HG03060 (cell line): ENCODE measurements around the gene KRT17.
"Not testable (repeated sequence)": the region's sequence is repeated elsewhere in the genome, so short reads cannot be mapped to it uniquely, and the experiment has no call there.

Source experiments
- ATAC-seq: cut with Tn5 transposase; IDR thresholded peaks from one replicate; pipeline ENCODE4 v1.9.1; 2021; ENCODE audit warnings: low read depth, moderate number of reproducible peaks; ENCODE audit not compliant: unreplicated experiment

The KRT17 gene

DNA sequence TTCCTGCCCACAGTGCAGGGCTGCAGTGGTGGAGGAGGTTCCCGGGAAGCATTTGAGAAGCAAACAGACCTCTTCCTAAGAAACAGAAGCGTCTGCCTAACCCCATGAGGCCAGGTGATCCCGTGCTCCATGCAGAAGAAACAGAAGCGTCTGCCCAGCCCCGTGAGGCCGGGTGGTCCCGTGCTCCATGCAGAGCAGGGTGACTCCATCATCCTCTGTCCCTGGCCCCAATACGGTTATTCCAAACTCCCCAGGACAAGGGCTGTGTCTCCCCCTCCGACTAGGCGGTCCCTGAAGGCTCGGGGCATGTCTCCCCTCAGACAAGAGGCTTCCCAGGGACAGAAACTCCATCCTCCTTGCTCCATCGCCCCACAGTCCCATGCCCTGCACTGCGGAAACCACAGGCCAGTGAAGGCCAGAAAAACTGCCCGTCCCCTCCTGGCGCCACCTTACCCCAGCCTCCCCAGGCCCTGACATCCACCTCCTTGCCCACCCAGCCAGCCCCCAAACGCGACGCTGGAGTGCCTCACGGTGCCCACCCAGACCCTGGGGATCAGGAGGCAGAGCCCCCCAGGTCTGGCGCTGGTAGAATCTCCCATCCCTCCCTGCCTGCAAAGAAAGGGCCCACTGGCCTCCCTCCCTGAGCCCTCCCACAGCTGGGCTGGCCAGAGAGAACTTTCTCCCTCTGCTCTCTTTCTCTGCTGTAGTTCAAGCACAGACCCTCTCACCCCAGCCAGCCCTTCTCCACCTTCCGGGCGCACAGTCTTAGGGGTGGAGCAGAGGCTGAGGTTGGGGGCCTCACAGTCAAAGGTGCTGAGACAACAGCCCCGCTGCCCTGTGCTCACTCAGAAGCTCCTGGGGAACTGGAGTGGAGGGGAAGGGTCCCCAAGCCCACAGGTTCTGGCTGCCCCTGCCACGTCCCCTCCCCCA lies 30.6 kb upstream of the KRT17 start:
- ATAC-seq: no peak

DNA sequence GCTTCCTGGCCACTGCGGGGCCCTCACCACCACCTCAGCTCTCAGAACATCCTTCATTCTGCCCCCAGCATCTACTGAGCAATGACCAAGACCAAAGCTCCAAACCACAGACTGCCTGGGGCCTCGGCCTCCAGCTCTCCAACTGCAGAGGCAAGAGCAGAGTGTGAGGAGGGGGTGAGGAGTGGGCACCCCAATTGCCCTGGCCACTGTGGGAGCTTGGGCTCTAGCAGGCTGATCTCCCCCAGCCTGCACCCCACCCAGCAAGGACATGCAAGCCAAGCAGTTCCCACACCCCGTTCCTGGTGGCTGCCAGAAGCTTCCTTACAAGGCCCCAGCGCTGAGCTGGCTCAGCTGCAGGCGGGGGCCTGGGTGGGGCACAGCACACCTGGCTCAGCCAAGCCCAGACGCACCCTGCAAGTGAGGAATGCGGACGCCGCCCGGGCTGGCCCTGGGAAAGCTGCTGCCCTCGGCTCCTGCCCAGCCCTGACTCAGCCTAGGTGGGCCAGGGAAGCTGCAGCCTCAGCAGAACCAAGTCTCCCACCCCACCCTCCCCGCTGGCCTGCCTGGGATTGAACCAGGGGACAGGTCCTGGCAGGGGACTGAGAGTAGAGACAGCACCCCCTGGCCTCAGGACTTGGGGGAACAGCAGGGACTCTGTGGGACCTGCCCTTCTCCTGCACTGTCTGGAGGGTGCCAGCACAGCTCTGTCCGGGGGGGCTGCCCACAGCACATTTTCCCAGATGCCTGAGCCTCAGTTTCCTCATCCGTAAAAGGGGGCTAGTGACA lies 29.7 kb upstream of the KRT17 start:
- no peak for ATAC-seq

- no peak for ATAC-seq
These were observed 29.0 kb upstream of the KRT17 start for GRCh38 chr17:41653421-41653820.

GRCh38 chr17:41652461-41652970 lies 28.1 kb upstream of the KRT17 start:
- ATAC-seq: no peak

- ATAC-seq: no peak
These were observed 27.5 kb upstream of the KRT17 start for GRCh38 chr17:41651625-41652460.

DNA sequence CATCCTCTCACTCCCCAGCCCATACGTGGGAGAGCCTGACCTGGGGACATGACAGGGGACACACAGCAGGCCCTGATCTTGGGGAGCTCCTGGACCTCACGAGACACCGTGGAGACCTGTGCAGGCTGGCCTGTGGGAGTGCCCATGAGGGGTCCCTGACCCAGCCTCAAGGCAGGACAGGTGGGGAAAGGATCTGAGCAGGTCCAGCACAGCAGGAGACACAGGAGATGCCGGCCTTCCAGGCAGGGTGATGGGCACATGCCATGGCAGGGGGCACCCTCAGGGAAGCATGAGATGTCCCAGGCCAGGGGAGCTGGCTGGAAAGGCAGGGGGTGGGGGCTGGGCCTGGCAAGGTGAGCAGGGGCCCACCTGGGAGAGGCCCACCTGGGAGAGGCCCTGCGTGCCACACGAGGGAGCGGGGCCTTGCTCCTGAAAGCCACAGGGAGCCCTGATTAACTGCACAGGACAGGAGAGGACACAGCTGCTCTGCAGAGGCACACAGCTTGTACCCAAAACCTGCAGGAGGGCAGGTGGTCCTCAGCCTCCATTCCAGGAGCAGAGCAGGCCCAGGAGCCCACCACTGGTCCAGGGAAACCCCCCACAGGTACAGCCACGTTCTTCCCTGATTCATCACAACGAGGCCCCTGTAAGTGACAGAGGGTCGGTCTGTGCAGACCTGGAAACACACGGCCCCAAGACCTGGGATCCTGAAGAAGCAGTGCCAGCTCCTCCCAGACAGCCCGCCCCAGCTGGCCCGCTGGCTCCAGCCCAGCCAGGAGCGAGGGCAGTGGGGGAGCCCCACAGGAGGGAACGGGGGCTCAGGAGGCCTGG lies 26.6 kb upstream of the KRT17 start:
- ATAC-seq: no peak

GRCh38 chr17:41649923-41650519 lies 25.6 kb upstream of the KRT17 start:
- no peak for ATAC-seq

DNA sequence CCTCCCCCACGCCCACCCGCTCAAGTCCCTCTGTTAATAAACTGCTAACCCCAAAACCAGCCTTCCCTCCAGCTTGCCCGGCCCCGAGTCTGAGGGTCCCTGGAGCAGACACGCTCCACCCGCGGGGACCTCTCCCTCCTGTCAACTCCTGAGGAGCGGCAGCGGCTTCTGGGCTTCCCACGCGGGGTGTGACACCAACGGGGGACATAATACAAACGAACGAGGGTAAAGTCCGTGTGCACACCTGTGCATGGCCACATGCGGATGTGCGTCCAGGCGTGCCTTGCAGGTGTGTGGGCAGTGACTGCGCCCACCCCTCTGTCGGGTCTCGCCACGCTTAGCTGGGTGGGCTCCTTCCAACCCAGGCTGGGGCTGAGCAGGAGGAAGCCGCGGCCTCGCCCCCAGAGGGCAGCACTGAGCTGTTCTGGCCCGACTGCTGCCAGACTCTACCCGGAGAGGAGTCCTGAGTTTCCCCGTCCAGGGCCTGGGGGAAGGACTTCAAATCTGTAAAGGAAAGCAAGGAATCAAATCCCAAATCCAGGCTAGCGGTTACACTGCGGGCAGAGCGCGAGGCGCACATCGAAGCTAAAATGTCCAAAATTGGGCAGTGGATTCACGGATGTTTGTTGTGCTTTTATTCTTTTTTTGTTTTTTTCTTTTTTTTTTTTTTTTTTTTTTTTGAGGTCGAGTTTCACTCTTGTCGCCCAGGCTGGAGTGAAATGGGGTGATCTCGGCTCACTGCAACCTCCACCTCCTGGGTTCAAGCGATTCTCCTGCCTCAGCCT lies 24.2 kb upstream of the KRT17 start:
- ATAC-seq: no peak

- ATAC-seq: no peak
These were observed 23.6 kb upstream of the KRT17 start for GRCh38 chr17:41647940-41648410.

- ATAC-seq: no peak
These were observed 22.9 kb upstream of the KRT17 start for GRCh38 chr17:41647038-41647813.

DNA sequence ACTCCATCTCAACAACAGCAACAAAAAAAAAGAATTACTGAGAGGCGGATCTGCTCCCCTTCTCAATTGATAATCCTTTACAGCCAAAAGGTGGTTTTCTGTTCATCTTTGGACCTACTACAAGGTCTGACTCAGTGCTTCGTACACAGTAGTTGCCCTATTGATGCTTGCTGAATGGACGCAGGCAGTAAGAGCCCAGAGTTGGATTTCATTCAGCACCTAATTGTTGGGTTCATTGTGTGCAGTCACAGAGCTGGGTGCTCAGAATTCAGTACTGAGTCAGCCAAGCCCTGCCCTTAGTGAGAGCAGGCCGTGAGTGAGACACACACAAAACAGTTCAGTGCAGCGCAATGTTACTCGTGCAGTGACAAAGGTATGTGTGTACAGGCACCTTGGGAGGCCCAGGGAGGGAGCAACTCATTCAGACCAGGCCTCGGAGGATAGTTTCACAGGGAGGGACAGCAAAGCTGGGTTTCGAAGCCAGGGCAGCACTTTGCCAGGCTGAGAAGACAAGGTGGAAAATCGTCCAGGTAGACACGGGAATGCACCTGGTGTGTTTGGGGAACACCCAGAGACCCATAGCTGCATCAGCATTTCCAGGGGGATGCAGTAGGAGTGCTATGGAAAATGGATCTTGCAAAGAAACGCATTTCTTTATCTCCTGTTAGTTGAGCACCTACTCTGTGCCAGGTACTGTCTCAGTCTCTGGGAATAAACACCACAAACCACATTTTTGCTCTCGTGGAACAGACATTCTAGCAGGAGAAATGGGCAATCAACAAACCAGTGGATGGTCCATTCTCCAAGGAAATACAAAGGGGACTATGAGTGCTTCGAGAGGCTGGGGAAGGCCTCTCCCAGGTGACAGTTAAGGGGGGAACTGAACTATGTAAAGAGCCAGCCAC lies 18.1 kb upstream of the KRT17 start:
- ATAC-seq: no peak

DNA sequence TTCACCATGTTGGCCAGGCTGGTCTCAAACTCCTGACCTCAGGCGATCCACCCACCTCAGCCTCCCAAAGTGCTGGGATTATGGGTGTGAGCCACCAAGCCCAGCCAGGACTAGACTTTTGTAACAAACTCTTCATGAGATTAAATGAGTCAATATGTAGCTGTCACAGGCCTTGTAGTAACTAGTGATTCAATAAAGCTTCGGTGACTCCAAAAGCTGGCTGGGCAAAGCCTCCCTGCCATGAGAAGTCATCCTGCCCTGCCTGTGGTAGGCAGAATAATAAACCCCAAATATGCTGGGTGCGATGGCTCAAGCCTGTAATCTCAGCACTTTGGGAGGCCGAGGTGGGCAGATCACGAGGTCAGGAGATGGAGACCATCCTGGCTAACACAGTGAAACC lies 16.2 kb upstream of the KRT17 start:
- not testable (repeated sequence) for ATAC-seq

GRCh38 chr17:41639492-41640473 lies 15.4 kb upstream of the KRT17 start:
- ATAC-seq: no peak

DNA sequence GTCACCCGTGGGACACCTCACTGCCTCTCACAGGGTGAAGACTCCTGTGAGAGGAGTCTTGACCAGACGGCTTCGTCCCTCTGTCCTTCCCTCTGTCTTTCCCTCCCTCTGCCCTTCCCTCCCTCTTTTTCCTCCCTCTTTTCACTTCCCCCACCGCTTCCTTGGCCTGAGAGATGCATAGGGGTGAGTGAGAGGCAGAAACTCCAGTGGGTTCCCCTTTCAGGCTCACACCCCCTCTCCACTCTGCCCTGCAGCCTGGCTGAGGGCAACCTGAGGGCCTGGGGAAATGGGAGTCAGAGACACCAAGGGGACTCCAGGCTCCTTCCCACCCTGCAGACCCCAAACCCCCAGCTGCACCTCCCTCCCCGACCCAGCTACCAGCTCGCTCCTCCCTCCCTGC lies 14.6 kb upstream of the KRT17 start:
- ATAC-seq: no peak

- ATAC-seq: no peak
These were observed 13.8 kb upstream of the KRT17 start for GRCh38 chr17:41638194-41638593.
